SH-SY5Y (cell line): Measurements from ENCODE around the gene RALGDS.

Experiments
- GATA2 ChIP-seq: IDR thresholded peaks from 2 replicates; pipeline ENCODE4 v1.6.1; 2011; ENCODE audit warnings: mild to moderate bottlenecking, low read depth, low read length
- GATA3 ChIP-seq: IDR thresholded peaks from 2 replicates; pipeline ENCODE4 v1.6.1; 2011; ENCODE audit warnings: low read depth, mild to moderate bottlenecking, low read length, moderate library complexity

DNA sequence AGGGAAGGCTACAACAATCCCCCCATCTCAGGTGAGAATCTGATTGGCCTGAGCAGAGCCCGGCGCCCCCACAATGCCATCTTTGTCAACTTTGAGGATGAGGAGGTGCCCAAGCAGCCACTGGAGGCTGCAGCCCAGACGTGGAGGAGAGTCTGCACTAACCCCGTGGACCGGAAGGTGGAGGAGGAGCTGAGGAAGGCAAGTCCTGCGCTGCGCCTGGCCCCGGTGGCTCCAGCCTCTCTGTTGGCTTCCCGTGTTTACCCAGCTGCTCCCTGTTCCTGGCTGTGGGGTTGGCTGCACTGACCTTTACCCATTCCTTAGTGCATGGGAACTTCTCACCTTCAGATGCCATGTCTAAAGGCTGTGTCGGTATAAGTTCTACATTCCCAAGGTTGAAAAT, 70.3 kb downstream of the RALGDS start:
- no peak for TF ChIP-seq GATA3
- no peak for TF ChIP-seq GATA2
